ENCODE data around the gene BRD8. TPM values are rescaled to one million over a fixed set of nuclear protein-coding genes. Genes with fewer than 3 reads are reported as not detected.

Gene BRD8
- total RNA-seq, 1 experiment from 2014 or later: 55.2 TPM

GRCh38 chr5:138102454-138103318 lies 75.7 kb downstream of the BRD8 start:
- DNase-seq (ENCODE audit: low spot score): no peak

GRCh38 chr5:138096997-138097828 lies 81.2 kb downstream of the BRD8 start:
- DNase-seq (ENCODE audit: low spot score): no peak

- DNase-seq (ENCODE audit: low spot score): no peak
Measured at GRCh38 chr5:138096363-138096762, 82.1 kb downstream of the BRD8 start.

- DNase-seq (ENCODE audit: low spot score): no peak
Measured at GRCh38 chr5:138095100-138095907, 83.1 kb downstream of the BRD8 start.

- no peak for DNase-seq (ENCODE audit: low spot score)
Measured at GRCh38 chr5:138093036-138093435, 85.4 kb downstream of the BRD8 start.

GRCh38 chr5:138092301-138092700 lies 86.1 kb downstream of the BRD8 start:
- no peak for DNase-seq (ENCODE audit: low spot score)

- DNase-seq (ENCODE audit: low spot score): no peak
Measured at GRCh38 chr5:138091685-138092084, 86.7 kb downstream of the BRD8 start.

Other genes with a start within 250 kb of the BRD8 start
- gene FAM13B, start 145.6 kb downstream of the BRD8 start, total RNA-seq (2014; rRNA removed; shearing (Covaris generic)): 7.7 and 11.3 TPM in 2 replicates
- not detected in 2 replicates for gene WNT8A, start 94.6 kb downstream of the BRD8 start, total RNA-seq (2014; rRNA removed; shearing (Covaris generic))
- 2.6 and 5.6 TPM in 2 replicates for gene NME5, start 39.2 kb downstream of the BRD8 start, total RNA-seq (2014; rRNA removed; shearing (Covaris generic))
- 130 and 131 TPM in 2 replicates for gene KIF20A, start 482 bp upstream of the BRD8 start, total RNA-seq (2014; rRNA removed; shearing (Covaris generic))
- 48.2 and 51.7 TPM in 2 replicates for gene CDC23, start 34.7 kb upstream of the BRD8 start, total RNA-seq (2014; rRNA removed; shearing (Covaris generic))
- gene GFRA3, start 96.0 kb upstream of the BRD8 start, total RNA-seq (2014; rRNA removed; shearing (Covaris generic)): not detected in 2 replicates
- 21.6 and 25.1 TPM in 2 replicates for gene CDC25C, start 153.2 kb upstream of the BRD8 start, total RNA-seq (2014; rRNA removed; shearing (Covaris generic))
- 24.8 and 25.8 TPM in 2 replicates for gene FAM53C, start 159.6 kb upstream of the BRD8 start, total RNA-seq (2014; rRNA removed; shearing (Covaris generic))
- 49.0 and 53.1 TPM in 2 replicates for gene KDM3B, start 174.1 kb upstream of the BRD8 start, total RNA-seq (2014; rRNA removed; shearing (Covaris generic))